GM12872 (cell line): ENCODE results near the gene ZDHHC7.

Source experiments
- CTCF ChIP-seq: IDR thresholded peaks from 3 replicates; pipeline ENCODE4 v1.5.1; 2011; ENCODE audit warnings: low read depth, mild to moderate bottlenecking, low read length, moderate library complexity; ENCODE audit not compliant: insufficient read depth

ZDHHC7 gene

DNA sequence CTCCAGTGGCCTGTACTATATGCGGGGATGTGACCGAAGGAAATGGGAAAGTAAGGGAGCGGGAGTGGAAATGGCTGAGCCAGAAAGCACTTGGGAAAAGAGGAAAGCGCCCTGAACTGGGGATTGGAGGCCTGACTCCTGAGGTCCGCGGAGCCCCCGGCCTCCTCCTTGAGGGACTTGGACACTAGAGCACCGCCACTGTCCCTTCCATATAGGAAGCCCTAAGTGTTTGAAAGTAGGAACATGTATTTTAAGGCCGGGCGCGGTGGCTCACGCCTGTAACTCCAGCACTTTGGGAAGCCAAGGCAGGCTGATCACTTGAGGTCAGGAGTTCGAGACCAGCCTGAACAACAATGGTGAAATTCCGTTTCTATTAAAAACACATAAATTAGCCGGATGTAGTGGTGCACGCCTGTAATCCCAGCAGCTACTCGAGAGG lies 530 bp upstream of the ZDHHC7 start:
- TF ChIP-seq CTCF: no peak

- no peak for TF ChIP-seq CTCF
Measured at GRCh38 chr16:85010446-85010930, 847 bp downstream of the ZDHHC7 start.

GRCh38 chr16:85008271-85008670 lies 3.1 kb downstream of the ZDHHC7 start:
- TF ChIP-seq CTCF: no peak

DNA sequence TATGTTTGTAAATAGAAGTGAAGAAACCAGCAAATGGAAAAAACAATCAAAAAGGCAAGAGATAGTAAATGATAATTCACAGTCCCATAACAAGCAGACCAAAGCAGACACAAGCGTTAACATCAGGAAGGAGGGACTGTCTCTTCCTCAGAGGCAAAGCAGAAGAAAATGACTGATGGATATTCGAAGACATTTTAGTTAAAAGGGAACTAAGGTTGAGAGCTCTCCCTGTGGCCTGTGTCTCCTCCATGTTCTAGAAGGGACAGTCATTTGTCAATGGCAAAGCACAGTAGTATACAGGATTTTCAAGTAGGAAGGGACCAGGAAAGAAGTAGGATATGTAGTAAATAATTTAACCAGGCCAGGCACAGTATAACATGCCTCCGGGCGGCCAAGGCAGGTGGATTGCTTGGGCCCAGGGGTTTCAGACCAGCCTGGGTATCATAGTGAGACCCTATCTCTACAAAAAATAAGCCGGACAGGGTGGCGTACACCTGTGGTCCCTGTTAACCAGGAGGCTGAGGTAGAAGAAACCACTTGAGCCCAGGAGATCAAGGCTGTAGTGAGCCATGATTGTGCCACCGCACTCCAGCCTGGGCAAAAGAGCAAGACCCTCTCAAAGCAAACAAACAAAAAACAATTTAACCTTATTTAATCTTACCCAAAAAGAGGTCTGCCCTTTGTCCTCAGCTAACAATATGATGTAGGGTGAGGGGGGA lies 3.7 kb downstream of the ZDHHC7 start:
- TF ChIP-seq CTCF: no peak

DNA sequence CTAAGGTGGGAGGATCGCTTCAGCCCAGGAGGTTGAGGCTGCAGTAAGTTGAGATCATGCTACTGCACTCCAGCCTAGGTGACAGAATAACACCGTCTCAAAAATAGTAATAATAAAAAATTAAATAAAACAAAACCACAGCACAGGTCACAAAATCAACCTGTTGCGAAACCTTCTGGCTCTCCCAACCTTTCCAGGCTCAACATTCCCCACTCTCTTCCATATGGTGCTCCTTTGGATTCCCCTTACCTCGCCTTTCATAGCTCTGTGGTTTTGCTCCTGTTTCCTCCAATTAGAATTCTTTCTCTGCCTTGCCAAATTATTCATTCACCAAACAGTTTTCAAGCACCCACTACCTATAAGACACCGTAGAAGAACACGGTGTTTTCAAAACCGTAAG lies 4.7 kb downstream of the ZDHHC7 start:
- no peak for TF ChIP-seq CTCF

DNA sequence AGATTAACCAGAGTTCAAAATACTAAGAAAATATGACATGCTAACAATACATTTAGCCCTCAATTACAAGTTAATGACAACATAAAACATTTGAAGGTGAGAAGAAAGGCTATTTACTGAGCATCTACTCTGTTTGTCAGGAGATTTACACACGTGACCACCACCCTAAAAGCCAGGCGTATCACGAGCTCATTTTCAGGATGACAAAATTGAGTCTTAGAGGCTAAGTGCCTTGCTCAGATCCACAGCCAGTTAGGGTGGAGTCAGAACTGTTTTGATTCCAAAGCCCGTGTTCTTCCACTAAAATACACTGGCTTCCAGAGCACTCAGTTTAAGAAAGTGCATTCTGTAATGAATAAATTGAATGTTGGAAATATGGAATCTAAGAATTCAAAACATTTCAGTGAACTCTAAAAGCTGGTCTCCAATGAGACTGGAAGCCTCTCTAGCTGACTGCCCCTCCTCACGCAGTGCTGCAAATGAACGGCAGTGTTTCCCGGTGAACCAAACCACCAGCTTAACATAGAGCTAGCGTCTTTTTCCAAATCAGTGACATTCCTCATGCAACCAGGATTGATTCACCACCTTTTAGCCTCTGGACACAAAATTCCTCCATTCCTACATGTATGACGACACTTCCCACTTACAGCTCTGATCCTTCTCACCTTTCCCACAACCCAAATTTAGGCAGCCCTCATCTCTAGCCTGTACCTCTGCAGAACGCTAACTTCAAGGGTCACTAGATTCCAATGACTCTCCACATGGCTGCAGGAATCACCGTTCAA lies 5.9 kb downstream of the ZDHHC7 start:
- no peak for TF ChIP-seq CTCF

DNA sequence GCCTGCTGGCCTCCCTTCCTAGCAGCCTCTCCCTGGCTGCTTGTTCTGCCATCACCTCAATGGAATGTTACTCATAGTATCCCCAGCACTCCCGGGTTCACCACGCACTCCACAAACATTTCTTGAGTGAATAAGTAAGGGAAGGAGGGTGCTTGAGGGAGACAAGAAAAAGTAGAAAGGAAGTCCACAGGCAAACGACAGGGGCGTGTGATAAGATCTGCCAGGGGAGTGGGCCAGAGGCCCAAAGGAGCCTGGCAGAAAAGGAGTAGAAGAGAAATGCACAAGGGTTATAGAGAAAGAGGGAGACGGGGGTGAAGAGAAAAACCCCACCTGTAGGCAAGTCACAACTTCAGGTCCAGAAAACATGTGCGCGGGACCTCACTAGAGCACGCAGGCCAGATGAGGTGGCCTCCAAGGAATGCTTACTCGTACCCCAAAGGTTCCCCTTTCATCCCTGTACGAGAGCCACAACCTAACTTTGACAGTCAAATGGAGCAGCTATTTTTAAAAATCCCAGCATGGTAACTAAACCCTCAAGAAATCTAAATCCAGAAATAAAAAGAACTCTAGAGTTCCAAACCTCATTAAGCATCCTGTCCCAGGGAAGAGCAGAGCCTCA lies 6.6 kb downstream of the ZDHHC7 start:
- TF ChIP-seq CTCF: no peak
